Nephron progenitor cell (in vitro differentiated cells): ENCODE measurements around the gene CNTF.

Experiments used
- DNase-seq: peaks from one replicate; pipeline ENCODE4 v3.0.0; 2021
- H3K27ac Mint-ChIP-seq: 2 replicates; pipeline ENCODE4 v1.8.0; 2021; ENCODE audit warnings: mild to moderate bottlenecking, moderate library complexity, mixed read lengths
- H3K27me3 Mint-ChIP-seq: 2 replicates; pipeline ENCODE4 v1.8.0; 2021; ENCODE audit warnings: mild to moderate bottlenecking, low read depth, mixed read lengths; ENCODE audit not compliant: poor library complexity
- H3K36me3 Mint-ChIP-seq: 2 replicates; pipeline ENCODE4 v1.8.0; 2021; ENCODE audit warnings: low read depth, mixed read lengths
- H3K4me1 Mint-ChIP-seq: 2 replicates; pipeline ENCODE4 v1.8.0; 2021; ENCODE audit warnings: mixed read lengths
- H3K4me3 Mint-ChIP-seq: 2 replicates; pipeline ENCODE4 v1.8.0; 2021; ENCODE audit warnings: mild to moderate bottlenecking, moderate library complexity, mixed read lengths
- H3K9me3 Mint-ChIP-seq: 2 replicates; pipeline ENCODE4 v1.8.0; 2021; ENCODE audit warnings: mild to moderate bottlenecking, moderate library complexity, mixed read lengths
- TF ChIP-seq, protein P1 (sequence below): fragments of 200-600 bp; sonication (generic); IDR thresholded peaks from 2 replicates; pipeline ENCODE4 v1.5.0; 2021; ENCODE audit warnings: antibody characterized with exemption

The CNTF gene

DNA sequence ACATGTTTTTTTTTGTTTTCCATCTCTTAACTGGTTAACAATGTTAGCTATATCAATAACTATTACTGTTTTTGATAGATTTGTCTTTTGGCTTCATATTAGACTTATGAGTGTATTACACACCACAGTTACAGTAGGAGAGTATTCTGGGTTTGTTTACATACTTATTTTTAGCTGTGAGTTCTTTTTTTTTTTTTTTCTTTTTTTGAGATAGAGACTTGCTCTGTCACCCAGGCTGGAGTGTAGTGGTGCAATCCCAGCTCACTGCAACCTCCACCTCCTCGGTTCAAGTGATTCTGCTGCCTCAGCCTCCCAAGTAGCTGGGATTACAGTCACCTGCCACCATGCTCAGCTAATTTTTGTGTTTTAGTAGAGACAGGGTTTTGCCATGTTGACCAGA, 28.0 kb downstream of the CNTF start:
- DNase-seq: no peak
- H3K27ac Mint-ChIP-seq: no peak overlapping the region
- peaks cover 9% of the 10 kb centered on the region for H3K27me3 Mint-ChIP-seq
- TF ChIP-seq, protein P1, sequence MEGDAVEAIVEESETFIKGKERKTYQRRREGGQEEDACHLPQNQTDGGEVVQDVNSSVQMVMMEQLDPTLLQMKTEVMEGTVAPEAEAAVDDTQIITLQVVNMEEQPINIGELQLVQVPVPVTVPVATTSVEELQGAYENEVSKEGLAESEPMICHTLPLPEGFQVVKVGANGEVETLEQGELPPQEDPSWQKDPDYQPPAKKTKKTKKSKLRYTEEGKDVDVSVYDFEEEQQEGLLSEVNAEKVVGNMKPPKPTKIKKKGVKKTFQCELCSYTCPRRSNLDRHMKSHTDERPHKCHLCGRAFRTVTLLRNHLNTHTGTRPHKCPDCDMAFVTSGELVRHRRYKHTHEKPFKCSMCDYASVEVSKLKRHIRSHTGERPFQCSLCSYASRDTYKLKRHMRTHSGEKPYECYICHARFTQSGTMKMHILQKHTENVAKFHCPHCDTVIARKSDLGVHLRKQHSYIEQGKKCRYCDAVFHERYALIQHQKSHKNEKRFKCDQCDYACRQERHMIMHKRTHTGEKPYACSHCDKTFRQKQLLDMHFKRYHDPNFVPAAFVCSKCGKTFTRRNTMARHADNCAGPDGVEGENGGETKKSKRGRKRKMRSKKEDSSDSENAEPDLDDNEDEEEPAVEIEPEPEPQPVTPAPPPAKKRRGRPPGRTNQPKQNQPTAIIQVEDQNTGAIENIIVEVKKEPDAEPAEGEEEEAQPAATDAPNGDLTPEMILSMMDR: no peak
- H3K9me3 Mint-ChIP-seq: peaks cover 16% of the 10 kb centered on the region
- H3K36me3 Mint-ChIP-seq: no peaks in the 10 kb centered on the region
- no peaks in the 10 kb centered on the region for H3K4me1 Mint-ChIP-seq
- no peak overlapping the region for H3K4me3 Mint-ChIP-seq

DNA sequence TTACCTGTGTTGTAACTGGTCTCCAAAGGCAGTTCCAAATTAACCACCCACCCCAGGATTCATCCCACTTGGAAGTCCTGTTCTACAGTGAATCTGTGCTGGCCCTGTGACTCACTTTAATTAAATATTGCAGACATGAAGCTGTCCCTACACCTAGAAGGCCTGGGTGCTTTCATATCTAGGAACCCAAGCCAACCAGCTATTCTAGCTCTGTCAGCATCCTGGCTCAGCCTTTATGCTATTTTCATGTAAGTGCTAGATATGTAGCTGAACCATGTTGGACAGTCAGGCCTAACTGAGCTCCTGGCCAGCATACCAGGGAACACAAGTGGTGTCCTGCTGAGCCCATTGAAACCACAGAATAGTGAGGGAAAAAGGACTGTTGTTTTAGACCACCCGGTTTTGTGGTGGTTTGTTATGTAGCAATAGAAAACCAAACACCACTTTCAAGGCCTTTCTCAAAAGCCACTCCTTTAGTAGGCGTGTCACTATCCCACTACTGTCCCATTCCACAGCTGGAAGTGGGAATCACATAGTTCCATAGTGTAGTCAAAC, 30.3 kb downstream of the CNTF start:
- no peak for DNase-seq

DNA sequence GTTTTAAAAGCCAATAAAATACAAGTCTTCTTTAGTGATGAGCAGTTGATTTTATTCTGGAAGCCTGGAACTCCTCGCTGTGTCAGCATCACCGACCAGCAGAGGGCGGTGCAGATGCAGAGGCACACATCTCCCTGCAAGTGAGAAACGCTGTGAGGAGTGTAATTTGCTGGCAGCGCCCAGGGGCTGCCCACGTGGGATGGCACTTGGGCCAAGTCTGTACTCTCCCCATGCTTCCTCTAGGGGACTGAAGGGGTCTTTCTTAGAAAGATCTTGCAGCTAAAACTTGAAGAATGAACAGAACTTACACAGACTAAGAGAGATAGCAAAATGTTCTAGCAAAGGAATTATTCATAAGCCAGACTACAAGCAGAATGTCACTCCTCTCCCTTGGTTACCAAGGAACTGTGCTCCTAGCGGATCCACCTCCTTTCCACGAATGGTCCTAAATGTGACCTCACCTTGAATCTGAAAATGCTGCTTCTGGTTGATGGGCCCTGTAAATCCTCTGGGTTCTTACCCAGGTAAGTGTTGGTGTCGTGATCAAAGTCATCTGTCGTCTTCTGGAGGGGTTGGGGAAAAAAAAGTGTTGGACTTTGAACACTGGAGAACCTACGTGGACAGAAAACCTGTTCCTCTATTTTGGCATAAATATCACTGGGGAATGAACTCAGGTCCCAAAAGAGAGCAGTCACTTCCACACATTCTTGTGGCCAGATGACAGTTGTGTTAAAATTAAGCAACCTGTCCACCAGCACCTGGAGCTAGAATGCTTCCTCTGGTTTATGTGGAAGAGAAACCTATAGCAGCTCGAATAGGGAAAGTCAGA, 31.8 kb downstream of the CNTF start:
- H3K4me1 Mint-ChIP-seq: no peaks in the 10 kb centered on the region

More for the DNA sequence above, 30.3 kb downstream of the CNTF start:
- H3K27me3 Mint-ChIP-seq: peaks cover 11% of the 10 kb centered on the region
- no peak overlapping the region for H3K27ac Mint-ChIP-seq
- H3K4me1 Mint-ChIP-seq: no peaks in the 10 kb centered on the region
- H3K4me3 Mint-ChIP-seq: no peak overlapping the region
- TF ChIP-seq, protein P1: no peak
- no peaks in the 10 kb centered on the region for H3K36me3 Mint-ChIP-seq
- no peaks in the 10 kb centered on the region for H3K9me3 Mint-ChIP-seq

DNA sequence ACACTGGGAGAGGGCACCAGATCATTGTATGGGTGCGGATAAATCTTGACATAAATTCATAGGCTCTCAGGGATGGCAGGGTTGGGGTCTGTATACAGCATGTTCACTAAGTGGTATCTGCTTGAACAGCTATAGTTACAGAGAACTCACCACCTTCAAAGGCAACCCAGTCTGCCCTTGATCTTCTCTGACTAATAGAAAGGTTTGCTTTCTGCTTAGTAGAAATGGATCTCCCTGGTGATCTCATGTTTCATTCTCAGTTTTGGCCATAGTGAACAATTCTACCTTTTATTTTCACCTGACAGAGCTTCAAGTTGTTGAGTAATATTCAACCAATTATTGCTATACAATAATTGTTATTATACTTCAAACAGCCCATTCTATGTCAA, 32.4 kb downstream of the CNTF start:
- no peaks in the 10 kb centered on the region for H3K9me3 Mint-ChIP-seq

More for the DNA sequence above, 31.8 kb downstream of the CNTF start:
- no peaks in the 10 kb centered on the region for H3K36me3 Mint-ChIP-seq
- TF ChIP-seq, protein P1: peak; percentile 93
- peak; percentile 82 for DNase-seq
- no peaks in the 10 kb centered on the region for H3K9me3 Mint-ChIP-seq
- H3K27ac Mint-ChIP-seq: no peak overlapping the region
- H3K4me3 Mint-ChIP-seq: no peak overlapping the region
- peaks cover 17% of the 10 kb centered on the region for H3K27me3 Mint-ChIP-seq

DNA sequence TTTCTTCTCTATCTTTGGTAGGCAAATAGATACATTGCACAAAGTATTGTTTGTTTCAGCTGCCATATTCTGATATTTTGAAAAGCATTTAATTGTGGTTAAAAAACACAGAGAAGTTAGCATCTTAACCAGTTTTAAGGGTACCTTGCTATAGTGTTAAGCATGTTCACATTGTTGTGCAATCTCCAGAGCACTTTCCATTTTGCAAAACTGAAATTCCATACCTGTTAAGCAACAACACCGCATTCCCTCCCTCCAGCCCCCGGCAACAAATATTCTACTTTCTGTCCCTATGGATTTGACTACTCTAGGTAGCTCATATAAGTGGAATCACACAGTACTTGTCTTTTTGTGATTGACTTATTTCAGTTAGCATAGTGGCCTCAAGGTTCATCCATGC, 33.9 kb downstream of the CNTF start:
- H3K36me3 Mint-ChIP-seq: no peaks in the 10 kb centered on the region
- DNase-seq: no peak
- no peak overlapping the region for H3K4me3 Mint-ChIP-seq
- no peaks in the 10 kb centered on the region for H3K9me3 Mint-ChIP-seq
- H3K27me3 Mint-ChIP-seq: peaks cover 17% of the 10 kb centered on the region
- no peaks in the 10 kb centered on the region for H3K4me1 Mint-ChIP-seq
- TF ChIP-seq, protein P1: no peak
- H3K27ac Mint-ChIP-seq: no peak overlapping the region

More for the DNA sequence above, 32.4 kb downstream of the CNTF start:
- TF ChIP-seq, protein P1: no peak
- DNase-seq: no peak
- no peak overlapping the region for H3K27ac Mint-ChIP-seq
- H3K4me1 Mint-ChIP-seq: no peaks in the 10 kb centered on the region
- peaks cover 17% of the 10 kb centered on the region for H3K27me3 Mint-ChIP-seq
- H3K36me3 Mint-ChIP-seq: no peaks in the 10 kb centered on the region
- no peak overlapping the region for H3K4me3 Mint-ChIP-seq
